HUDEP-2 (cell line): ENCODE measurements around the gene CRK.
"Not testable (repeated sequence)": the region's sequence is repeated elsewhere in the genome, so short reads cannot be mapped to it uniquely, and the experiment has no call there.

Experiments used
- DNase-seq, 76 experiments: peaks; one replicate each; lab custom pipeline; 2025; ENCODE audit not compliant: unreplicated experiment in 76 of 76; lab: John Stamatoyannopoulos, UW

The CRK gene

GRCh38 chr17:1435326-1435725, 20.7 kb downstream of the CRK start:
- no peak for DNase-seq

DNA sequence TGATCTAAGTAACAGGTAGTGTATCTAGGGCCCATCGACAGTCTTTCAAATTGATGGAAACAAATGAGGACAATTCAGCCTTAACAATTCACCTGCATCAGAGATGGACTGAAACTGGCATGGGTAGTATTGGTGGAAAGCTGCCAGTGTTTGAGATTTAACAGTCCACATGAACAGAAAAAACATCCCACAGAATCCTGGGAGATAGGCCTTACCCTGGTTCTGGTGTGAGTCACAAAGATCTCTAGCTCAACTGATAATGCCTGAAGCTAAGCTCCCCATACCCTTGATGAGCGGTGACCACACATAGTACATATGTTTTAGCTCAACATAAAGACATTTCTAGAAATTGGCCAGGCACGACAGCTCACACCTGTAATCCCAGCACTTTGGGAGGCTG, 21.9 kb downstream of the CRK start:
- no peak for DNase-seq

- DNase-seq = no peak
These were observed 24.4 kb downstream of the CRK start for GRCh38 chr17:1431631-1432104.

GRCh38 chr17:1423456-1424135, 32.4 kb downstream of the CRK start:
- no peak for DNase-seq

DNA sequence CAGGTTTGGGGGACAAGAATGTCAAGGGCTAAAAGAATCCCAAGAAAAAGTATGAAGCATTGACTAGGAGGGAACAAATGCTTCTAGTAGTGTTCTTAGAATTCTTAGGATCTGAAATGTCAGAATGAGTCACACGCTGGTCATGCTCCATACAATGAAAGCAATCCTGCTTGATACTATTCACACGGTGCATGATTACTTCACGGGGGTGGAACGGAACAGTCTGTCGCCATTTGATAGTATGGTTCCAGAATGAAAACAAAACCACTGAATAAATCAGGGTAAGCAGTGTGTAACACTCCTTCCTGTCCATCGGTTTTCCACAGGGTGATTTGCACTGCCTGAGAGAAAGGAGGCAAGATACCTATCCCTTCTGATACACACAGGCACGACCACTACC, 33.1 kb downstream of the CRK start:
- DNase-seq = no peak

GRCh38 chr17:1421470-1421869, 34.6 kb downstream of the CRK start:
- no peak for DNase-seq

- DNase-seq = no peak
These were observed 35.1 kb downstream of the CRK start for GRCh38 chr17:1420981-1421380.

DNA sequence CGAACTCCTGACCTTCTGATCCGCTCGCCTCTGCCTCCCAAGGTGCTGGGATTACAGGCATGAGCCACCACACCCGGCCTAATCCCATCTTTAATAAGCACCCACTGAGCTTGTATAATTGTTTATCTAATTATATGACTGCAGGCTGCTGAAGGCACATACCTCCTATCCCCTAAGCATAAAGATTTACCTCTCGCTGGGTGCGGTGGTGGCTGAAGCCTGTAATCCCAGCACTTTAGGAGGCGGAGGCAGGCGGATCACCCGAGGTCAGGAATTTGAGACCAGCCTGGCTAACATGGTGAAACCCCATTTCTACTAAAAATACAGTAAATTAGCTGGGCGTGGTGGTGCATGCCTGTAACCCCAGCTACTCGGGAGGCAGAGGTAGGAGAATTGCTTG, 35.9 kb downstream of the CRK start:
- DNase-seq = no peak

GRCh38 chr17:1418476-1418875, 37.6 kb downstream of the CRK start:
- not testable (repeated sequence) for DNase-seq

GRCh38 chr17:1416414-1416813, 39.6 kb downstream of the CRK start:
- DNase-seq = no peak

- DNase-seq = no peak
These were observed 41.4 kb downstream of the CRK start for GRCh38 chr17:1414634-1415033.

DNA sequence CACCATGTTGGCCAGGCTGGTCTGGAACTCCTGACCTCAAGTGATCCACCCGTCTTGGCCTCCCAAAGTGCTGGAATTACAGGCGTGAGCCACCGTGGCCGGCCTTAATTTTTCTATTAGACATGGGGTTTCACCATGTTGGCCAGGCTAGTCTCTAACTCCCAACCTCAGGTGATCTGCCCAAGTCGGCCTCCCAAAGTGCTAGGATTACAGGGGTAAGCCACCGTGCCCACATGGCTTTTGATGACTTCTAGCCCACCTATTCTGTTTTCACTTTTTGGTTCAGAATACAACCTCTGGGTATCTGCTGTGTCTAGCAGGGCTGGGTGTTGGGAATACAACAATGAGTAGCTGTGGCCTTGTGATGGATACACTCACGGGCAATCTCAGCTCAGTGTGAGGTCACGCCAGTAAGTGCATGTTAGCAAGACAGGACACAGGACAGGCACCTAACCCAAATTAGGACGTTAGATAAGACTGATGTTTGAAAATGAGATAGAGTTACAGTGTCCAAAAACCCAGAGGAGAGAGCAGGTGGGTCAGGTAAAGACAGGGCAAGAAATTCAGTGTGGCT, 41.9 kb downstream of the CRK start:
- DNase-seq = no peak

GRCh38 chr17:1413281-1413791, 42.7 kb downstream of the CRK start:
- peak in 43 of 76 experiments; percentile 2 to 78 (median 26) for DNase-seq

GRCh38 chr17:1412185-1413110, 43.6 kb downstream of the CRK start:
- DNase-seq = no peak

- DNase-seq = no peak
These were observed 53.8 kb downstream of the CRK start for GRCh38 chr17:1402262-1402586.

DNA sequence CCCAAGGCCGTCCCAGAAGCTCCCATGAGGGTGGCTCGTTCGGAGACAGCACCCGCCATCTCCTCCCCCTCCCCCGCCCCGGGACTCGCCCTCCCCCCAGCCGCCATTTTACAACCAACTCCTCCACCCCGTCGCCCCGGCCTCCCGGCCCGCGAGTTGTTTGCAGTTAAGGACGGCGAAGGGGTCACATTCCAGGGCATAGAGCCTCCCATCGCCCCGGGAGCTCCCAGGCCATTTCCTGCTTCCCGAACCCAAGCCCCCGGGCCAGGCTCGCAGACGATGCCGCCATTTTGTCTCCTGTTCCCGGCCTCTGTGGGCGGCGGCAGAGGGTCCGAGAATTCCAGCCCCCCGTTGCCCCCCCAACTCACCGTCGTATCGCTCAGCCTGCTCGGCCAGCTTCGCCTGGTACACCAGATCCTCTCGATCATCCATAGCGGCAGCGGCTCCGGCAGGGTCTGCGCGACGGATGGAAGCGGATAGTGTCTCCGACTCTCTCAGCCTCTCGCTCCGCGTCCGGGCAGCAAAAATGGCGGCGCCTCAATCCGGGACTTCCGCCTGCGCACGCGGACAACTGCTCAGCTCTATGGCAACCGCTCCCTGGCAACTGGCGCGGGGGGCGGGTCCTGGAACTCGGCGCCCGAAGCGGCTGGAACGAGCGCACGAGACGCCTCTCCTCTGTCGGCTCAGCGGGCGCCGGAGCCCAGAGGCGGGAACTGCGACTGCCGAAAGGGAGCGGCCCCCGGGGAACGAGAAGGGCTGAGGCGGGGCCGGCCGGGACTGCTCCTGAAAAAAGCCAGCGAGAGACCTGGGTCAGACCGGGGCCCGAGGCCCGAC, 56.1 kb downstream of the CRK start, which contains the start of gene YWHAE:
Gene YWHAE (minus strand): TSS at position 544 of the 834 bp plus-strand sequence. CDS start 112 bp downstream, at position 432.
- peak; percentile 14 to 97 (median 94) for DNase-seq

DNA sequence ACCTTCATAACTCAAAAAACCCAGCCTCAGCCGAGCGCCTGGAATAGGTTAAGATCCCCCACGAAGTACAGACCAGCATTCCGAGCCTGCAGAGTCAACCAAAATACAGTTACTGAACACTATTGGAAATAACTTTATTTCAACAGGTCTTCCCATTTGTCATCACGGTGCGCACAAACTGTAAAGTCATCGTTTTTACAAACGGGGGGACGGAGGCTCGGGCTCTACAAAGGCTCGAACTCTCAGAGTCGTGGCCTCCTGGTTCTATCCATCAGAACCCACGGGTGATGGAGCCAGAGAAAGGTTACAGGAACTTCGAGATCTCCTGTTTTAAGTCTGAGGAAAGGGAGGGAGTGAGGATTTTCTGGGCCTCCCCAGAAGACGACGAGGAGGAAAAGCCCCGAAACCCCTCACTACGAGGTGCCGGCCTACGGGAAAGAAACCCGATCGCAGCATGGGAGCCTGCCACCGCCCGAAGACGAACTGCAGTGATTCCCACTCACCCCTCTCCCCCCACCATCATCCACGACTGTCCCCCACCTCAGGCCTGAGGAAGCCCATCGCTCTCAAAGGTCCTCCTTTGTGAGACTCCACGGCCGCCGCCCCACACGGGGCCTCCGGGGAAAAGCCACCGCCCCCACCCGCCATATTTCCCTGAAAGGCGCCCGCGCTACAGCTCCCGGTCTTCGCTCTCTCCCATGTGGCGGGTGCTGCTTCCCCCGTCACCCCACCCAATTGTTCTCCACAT, 56.9 kb downstream of the CRK start:
- DNase-seq = peak in 22 of 76 experiments; percentile 3 to 82 (median 47)

- DNase-seq = no peak
These were observed 58.0 kb downstream of the CRK start for GRCh38 chr17:1398028-1398427.

- DNase-seq = not testable (repeated sequence)
These were observed 60.0 kb downstream of the CRK start for GRCh38 chr17:1395876-1396665.
